ENCODE data around the gene KRTAP19-4. TPM values are rescaled to one million over a fixed set of nuclear protein-coding genes. Genes with fewer than 3 reads are reported as not detected.
A peak's percentile ranks its signal among the peaks of the same experiment; 100 is the strongest.
"Not testable (repeated sequence)": the region's sequence is repeated elsewhere in the genome, so short reads cannot be mapped to it uniquely, and the experiment has no call there.

Gene KRTAP19-4
- total RNA-seq, 1 experiment from 2014 or later = not detected

DNA sequence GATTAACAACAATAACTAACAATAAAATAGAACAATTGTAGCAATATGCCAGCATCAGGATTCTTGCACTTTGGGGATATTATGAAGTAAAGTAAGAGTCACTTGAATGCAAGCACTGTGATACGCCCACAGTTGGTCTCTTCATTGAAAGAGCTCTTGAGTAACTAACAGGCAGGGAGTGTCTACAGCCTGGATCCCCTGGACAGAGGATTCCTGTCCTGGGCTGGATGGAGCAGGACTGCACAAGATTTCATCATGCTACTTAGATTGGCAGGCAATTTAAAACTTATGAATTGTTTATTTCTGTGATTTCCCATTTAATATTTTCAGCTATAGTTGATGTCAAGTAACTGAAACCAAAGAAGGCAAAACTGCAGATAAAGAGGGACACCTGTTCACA lies 18.7 kb upstream of the KRTAP19-4 start:
- H3K9me2 ChIP-seq (replicated peaks; ENCODE audit: low read length) = no peaks in the 10 kb centered on the region
- H3K36me3 ChIP-seq (ENCODE audit: low read depth, low read length) = no peaks in the 10 kb centered on the region
- no peaks in the 10 kb centered on the region for H3K79me2 ChIP-seq (ENCODE audit: low read length)
- no peaks in the 10 kb centered on the region for H3K4me1 ChIP-seq (ENCODE audit: insufficient read depth, low read length)
- ATAC-seq (no peak), DNase-seq (no peak)
- H3K27me3 ChIP-seq (ENCODE audit: low read length) = no peaks in the 10 kb centered on the region
- no TSS peak for BruUV-seq (replicated peaks)
- no peak overlapping the region for H3K4me3 ChIP-seq (ENCODE audit: low read length)
- no peak overlapping the region for H2AFZ ChIP-seq (ENCODE audit: low read length)
- intact Hi-C loops (cut with micrococcal nuclease) = no loop called here
- no peaks in the 10 kb centered on the region for H3K9me3 ChIP-seq (ENCODE audit: low read length)
- H3K27ac ChIP-seq (ENCODE audit: low read length) = no peak overlapping the region
- no peaks in the 10 kb centered on the region for H4K20me1 ChIP-seq (ENCODE audit: low read length)
- CTCF ChIA-PET = no interaction called here
- POLR2A ChIA-PET (ENCODE audit: unreplicated experiment) = no interaction called here
- H3F3A ChIP-seq (ENCODE audit: low read length, unreplicated experiment) = no peaks in the 10 kb centered on the region
- no peak for TF ChIP-seq EZH2 (IDR thresholded peaks at IDR 0.05; ENCODE audit: low read length, unreplicated experiment)
- no peak for TF ChIP-seq EZH2phosphoT487 (IDR thresholded peaks at IDR 0.05; ENCODE audit: borderline replicate concordance, low read length)
- TF ChIP-seq, protein P1, sequence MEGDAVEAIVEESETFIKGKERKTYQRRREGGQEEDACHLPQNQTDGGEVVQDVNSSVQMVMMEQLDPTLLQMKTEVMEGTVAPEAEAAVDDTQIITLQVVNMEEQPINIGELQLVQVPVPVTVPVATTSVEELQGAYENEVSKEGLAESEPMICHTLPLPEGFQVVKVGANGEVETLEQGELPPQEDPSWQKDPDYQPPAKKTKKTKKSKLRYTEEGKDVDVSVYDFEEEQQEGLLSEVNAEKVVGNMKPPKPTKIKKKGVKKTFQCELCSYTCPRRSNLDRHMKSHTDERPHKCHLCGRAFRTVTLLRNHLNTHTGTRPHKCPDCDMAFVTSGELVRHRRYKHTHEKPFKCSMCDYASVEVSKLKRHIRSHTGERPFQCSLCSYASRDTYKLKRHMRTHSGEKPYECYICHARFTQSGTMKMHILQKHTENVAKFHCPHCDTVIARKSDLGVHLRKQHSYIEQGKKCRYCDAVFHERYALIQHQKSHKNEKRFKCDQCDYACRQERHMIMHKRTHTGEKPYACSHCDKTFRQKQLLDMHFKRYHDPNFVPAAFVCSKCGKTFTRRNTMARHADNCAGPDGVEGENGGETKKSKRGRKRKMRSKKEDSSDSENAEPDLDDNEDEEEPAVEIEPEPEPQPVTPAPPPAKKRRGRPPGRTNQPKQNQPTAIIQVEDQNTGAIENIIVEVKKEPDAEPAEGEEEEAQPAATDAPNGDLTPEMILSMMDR (conservative IDR thresholded peaks at IDR 0.05; ENCODE audit: low read depth, low read length) = no peak
- no peak overlapping the region for H3K4me2 ChIP-seq (ENCODE audit: low read length)
- H3K9ac ChIP-seq (ENCODE audit: low read length) = no peak overlapping the region

DNA sequence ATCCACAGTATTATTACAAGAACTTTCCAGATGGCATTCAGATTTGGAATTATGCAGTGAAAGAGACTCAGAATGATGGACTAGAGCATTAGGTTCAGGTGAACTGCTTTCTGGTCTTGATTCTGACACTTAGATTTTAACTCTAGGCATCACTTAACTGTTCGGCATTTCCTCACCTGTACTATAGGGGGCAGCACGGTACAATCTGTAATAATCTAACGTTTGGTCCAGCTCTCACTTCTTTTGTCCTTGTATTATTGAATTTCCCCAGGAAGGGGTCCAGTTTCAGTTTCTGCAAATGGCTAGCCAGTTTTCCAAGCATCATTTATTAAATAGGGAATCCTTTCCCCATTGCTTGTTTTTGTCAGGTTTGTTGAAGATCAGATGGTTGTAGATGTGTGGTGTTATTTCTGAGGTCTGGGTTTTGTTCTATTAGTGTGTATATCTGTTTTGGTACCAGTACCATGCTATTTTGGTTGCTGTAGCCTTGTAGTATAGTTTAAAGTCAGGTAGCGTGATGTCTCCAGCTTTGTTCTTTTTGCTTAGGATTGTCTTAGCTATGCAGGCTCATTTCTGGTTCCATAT lies 8.7 kb upstream of the KRTAP19-4 start:
- BruUV-seq (replicated peaks); H3K4me1 ChIP-seq (ENCODE audit: insufficient read depth, low read length); H3K36me3 ChIP-seq (ENCODE audit: low read depth, low read length); ATAC-seq; H4K20me1 ChIP-seq (ENCODE audit: low read length); H3K9me3 ChIP-seq (ENCODE audit: low read length); H3K9ac ChIP-seq (ENCODE audit: low read length); H3K79me2 ChIP-seq (ENCODE audit: low read length); H3K27ac ChIP-seq (ENCODE audit: low read length); H3K4me3 ChIP-seq (ENCODE audit: low read length); H3K4me2 ChIP-seq (ENCODE audit: low read length); H3K27me3 ChIP-seq (ENCODE audit: low read length); CTCF ChIA-PET; H3F3A ChIP-seq (ENCODE audit: low read length, unreplicated experiment); H2AFZ ChIP-seq (ENCODE audit: low read length); H3K9me2 ChIP-seq (replicated peaks; ENCODE audit: low read length): not testable (repeated sequence)
- intact Hi-C loops (cut with micrococcal nuclease) = loop anchor here (1.0 to 10.0 kb wide), 3 partner anchors 161 to 228 kb away; partner anchors contain the start of gene KRTAP23-1
- POLR2A ChIA-PET (ENCODE audit: unreplicated experiment) = interaction anchor here (0.6 kb wide), 1 partner anchor 183 kb away, joined by 4 read pairs; no protein-coding TSS in a partner anchor
- DNase-seq = peak; percentile 68
- TF ChIP-seq, protein P1 (conservative IDR thresholded peaks at IDR 0.05; ENCODE audit: low read depth, low read length) = peak; percentile 82

DNA sequence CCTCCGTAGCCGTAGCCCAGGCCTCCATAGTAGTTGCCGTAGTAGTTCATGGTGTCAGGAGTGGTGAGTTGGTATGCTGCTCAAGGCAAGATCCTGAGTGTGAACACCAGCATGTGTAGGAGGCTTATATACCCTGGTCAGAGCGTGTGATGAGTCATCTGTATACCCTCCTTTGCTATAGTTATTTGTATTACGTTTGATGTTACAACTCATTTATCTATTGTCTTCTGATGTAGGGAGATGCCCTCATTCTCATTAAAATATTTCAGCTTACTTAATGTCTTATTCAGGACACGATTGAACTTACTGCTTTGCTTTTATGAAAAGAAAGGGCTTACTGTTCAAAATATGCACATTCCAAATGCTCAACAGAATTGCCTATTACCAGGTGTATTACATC lies 5.1 kb upstream of the KRTAP19-4 start, which contains the start of gene KRTAP19-5:
Gene KRTAP19-5, minus strand, starts transcription at position 101 of the 400 bp plus-strand sequence. Its CDS starts 51 bp downstream, at position 50.
- ATAC-seq = no peak
- POLR2A ChIA-PET (ENCODE audit: unreplicated experiment) = no interaction called here
- H3K4me3 ChIP-seq (ENCODE audit: low read length) = no peak within 1 kb of the TSS
- TF ChIP-seq EZH2phosphoT487 (IDR thresholded peaks at IDR 0.05; ENCODE audit: borderline replicate concordance, low read length) = no peak
- TF ChIP-seq, protein P1 (conservative IDR thresholded peaks at IDR 0.05; ENCODE audit: low read depth, low read length) = no peak
- TF ChIP-seq EZH2 (IDR thresholded peaks at IDR 0.05; ENCODE audit: low read length, unreplicated experiment) = no peak
- H3K9me2 ChIP-seq (replicated peaks; ENCODE audit: low read length) = no peaks in the 10 kb centered on the region
- DNase-seq = no peak
- CTCF ChIA-PET = no interaction called here
- no peak within 1 kb of the TSS for H3K27ac ChIP-seq (ENCODE audit: low read length)
- no peaks in the 10 kb centered on the region; the same call in 1 of the 2 replicates for H3K27me3 ChIP-seq (ENCODE audit: low read length)
- BruUV-seq (replicated peaks) = no TSS peak
- H3K4me2 ChIP-seq (ENCODE audit: low read length) = no peak within 1 kb of the TSS
- intact Hi-C loops (cut with micrococcal nuclease) = loop anchor here (10.0 kb wide), 1 partner anchor 157 kb away; the partner anchor contains the start of gene KRTAP23-1
- no peaks in the 10 kb centered on the region for H3K79me2 ChIP-seq (ENCODE audit: low read length)
- no peaks in the 10 kb centered on the region for H3F3A ChIP-seq (ENCODE audit: low read length, unreplicated experiment)
- H3K4me1 ChIP-seq (ENCODE audit: insufficient read depth, low read length) = no peaks in the 10 kb centered on the region
- no peak within 1 kb of the TSS for H2AFZ ChIP-seq (ENCODE audit: low read length)
- no peak within 1 kb of the TSS for H3K9ac ChIP-seq (ENCODE audit: low read length)
- H3K9me3 ChIP-seq (ENCODE audit: low read length) = no peaks in the 10 kb centered on the region
- H4K20me1 ChIP-seq (ENCODE audit: low read length) = no peaks in the 10 kb centered on the region
- no peaks in the 10 kb centered on the region for H3K36me3 ChIP-seq (ENCODE audit: low read depth, low read length)
